Measurements from ENCODE around the gene MTM1. TPM values are rescaled to one million over a fixed set of nuclear protein-coding genes. Genes with fewer than 3 reads are reported as not detected.
A peak's percentile ranks its signal among the peaks of the same experiment; 100 is the strongest.

Gene MTM1
- total RNA-seq, 3 donors from 2014 or later: 14.7 to 17.3 (median 14.7) TPM

GRCh38 chrX:150692831-150693724 lies 124.7 kb downstream of the MTM1 start, which contains the start of gene MTMR1:
Gene MTMR1 (plus strand): TSS chrX:150693396. CDS start chrX:150693531, 135 bp downstream.
- H3K27ac ChIP-seq: peak within 1 kb of the TSS; percentile 90 to 99
- peaks cover 0 to 6% of the 10 kb centered on the region in 2 donors for H3K4me1 ChIP-seq
- H3K27me3 ChIP-seq: peaks cover 0 to 6% of the 10 kb centered on the region in 2 donors
- no peaks in the 10 kb centered on the region for H3K36me3 ChIP-seq
- DNase-seq (ENCODE audit: low spot score in 2 of 2): no peak
- TF ChIP-seq CTCF (IDR thresholded peaks at IDR 0.05): no peak
- TF ChIP-seq POLR2A (IDR thresholded peaks at IDR 0.05): no peak
- no peak for TF ChIP-seq POLR2AphosphoS5 (IDR thresholded peaks at IDR 0.05)
- peak within 1 kb of the TSS; percentile 51 to 74 (median 58) for H3K4me3 ChIP-seq
- peaks cover 0 to 9% of the 10 kb centered on the region in 2 donors for H3K9me3 ChIP-seq
- intact Hi-C loops (cut with DNase I; ENCODE audit: low total_unique reads): no loop called here

GRCh38 chrX:150693725-150694574 lies 125.5 kb downstream of the MTM1 start:
- Histone ChIP-seq H3K9me3 (peaks cover 0 to 9% of the 10 kb centered on the region in 2 donors), H3K4me3 (peak overlapping the region; percentile 51 to 74 (median 58)), H3K27me3 (peaks cover 0 to 6% of the 10 kb centered on the region in 2 donors), H3K27ac (peak overlapping the region; percentile 90 to 99), H3K36me3 (no peaks in the 10 kb centered on the region), H3K4me1 (peaks cover 0 to 6% of the 10 kb centered on the region in 2 donors)
- peak; percentile 52 to 87 for DNase-seq (ENCODE audit: low spot score in 2 of 2)
- intact Hi-C loops (cut with DNase I; ENCODE audit: low total_unique reads): no loop called here
- TF ChIP-seq POLR2A (IDR thresholded peaks at IDR 0.05): no peak
- TF ChIP-seq CTCF (IDR thresholded peaks at IDR 0.05): no peak
- TF ChIP-seq POLR2AphosphoS5 (IDR thresholded peaks at IDR 0.05): peak in 1 of 3 donors; percentile 64

- TF ChIP-seq POLR2A (IDR thresholded peaks at IDR 0.05) (no peak), POLR2AphosphoS5 (IDR thresholded peaks at IDR 0.05) (no peak), CTCF (IDR thresholded peaks at IDR 0.05) (no peak)
- no peak for DNase-seq (ENCODE audit: low spot score in 2 of 2)
- Histone ChIP-seq H3K36me3 (no peaks in the 10 kb centered on the region), H3K4me3 (peak overlapping the region in 2 of 3 donors; percentile 58 to 74), H3K4me1 (peaks cover 0 to 6% of the 10 kb centered on the region in 2 donors), H3K27me3 (peaks cover 0 to 6% of the 10 kb centered on the region in 2 donors), H3K27ac (peak overlapping the region; percentile 90 to 99), H3K9me3 (peaks cover 0 to 7% of the 10 kb centered on the region in 2 donors)
- intact Hi-C loops (cut with DNase I; ENCODE audit: low total_unique reads): no loop called here
Observed at GRCh38 chrX:150694738-150695410, 126.5 kb downstream of the MTM1 start.

- Histone ChIP-seq H3K36me3 (no peaks in the 10 kb centered on the region), H3K27me3 (peaks cover 0 to 6% of the 10 kb centered on the region in 2 donors), H3K4me3 (no peak overlapping the region), H3K27ac (peak overlapping the region; percentile 90 to 99), H3K4me1 (peaks cover 0 to 6% of the 10 kb centered on the region in 2 donors), H3K9me3 (no peaks in the 10 kb centered on the region)
- no peak for TF ChIP-seq POLR2AphosphoS5 (IDR thresholded peaks at IDR 0.05)
- no peak for TF ChIP-seq POLR2A (IDR thresholded peaks at IDR 0.05)
- TF ChIP-seq CTCF (IDR thresholded peaks at IDR 0.05): no peak
- no peak for DNase-seq (ENCODE audit: low spot score in 2 of 2)
- intact Hi-C loops (cut with DNase I; ENCODE audit: low total_unique reads): no loop called here
Observed at GRCh38 chrX:150696331-150696730, 127.9 kb downstream of the MTM1 start.
